HG02938 (cell line): ENCODE data around the gene ZP4.

Experiments
- ATAC-seq: cut with Tn5 transposase; IDR thresholded peaks from one replicate; pipeline ENCODE4 v1.9.1; 2021; ENCODE audit warnings: mild to moderate bottlenecking, moderate library complexity; ENCODE audit not compliant: unreplicated experiment

ZP4 gene, protein sequence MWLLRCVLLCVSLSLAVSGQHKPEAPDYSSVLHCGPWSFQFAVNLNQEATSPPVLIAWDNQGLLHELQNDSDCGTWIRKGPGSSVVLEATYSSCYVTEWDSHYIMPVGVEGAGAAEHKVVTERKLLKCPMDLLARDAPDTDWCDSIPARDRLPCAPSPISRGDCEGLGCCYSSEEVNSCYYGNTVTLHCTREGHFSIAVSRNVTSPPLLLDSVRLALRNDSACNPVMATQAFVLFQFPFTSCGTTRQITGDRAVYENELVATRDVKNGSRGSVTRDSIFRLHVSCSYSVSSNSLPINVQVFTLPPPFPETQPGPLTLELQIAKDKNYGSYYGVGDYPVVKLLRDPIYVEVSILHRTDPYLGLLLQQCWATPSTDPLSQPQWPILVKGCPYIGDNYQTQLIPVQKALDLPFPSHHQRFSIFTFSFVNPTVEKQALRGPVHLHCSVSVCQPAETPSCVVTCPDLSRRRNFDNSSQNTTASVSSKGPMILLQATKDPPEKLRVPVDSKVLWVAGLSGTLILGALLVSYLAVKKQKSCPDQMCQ

DNA sequence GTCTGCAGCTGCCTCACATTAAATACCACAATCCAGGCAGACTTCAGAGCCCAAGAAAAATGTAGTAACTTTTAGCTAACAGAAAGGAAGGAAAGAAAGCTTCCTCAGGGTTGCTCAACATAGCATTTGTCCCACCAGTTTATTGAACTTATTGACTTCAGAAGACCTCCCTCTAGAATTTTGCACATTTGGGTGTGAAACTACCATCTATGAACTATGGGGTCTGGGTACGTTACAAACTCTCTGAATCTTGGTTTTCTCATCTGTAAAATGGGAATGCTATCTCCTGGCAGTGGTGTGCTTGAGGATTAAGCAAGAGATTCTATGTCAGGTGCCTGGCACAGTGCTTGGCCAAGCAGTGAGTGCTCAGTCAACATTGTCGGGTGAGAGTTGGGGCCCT lies at the start of gene ZP4:
Gene ZP4 (minus strand): TSS at position 101 of the 400 bp plus-strand sequence. CDS start 287 bp downstream, outside the sequence.
- ATAC-seq, result no peak

GRCh38 chr1:237938553-237938952 lies 47.8 kb upstream of the ZP4 start:
- no peak for ATAC-seq

DNA sequence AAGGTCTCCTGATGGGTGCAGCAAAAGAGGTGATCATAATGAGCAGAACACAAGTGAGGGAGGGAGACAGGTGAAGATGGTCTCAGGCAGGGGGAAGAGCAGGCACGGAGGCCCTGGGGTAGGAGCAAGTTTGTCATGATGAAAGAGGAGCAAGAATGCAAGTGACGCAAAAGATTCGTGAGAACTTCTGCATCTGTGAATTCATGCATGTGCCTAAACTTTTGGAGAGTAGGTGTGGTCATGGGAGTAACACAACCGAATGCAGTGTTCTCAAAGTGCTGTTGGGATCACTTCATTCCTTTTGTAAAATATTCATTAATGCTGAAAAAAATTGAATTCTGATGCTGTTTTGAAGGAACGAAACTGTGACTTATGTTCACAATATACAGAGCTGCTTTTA lies 47.3 kb upstream of the ZP4 start:
- ATAC-seq, result no peak

- no peak for ATAC-seq
Measured at GRCh38 chr1:237932816-237933215, 42.1 kb upstream of the ZP4 start.

- ATAC-seq, result no peak
Measured at GRCh38 chr1:237931581-237931980, 40.9 kb upstream of the ZP4 start.

- ATAC-seq, result no peak
Measured at GRCh38 chr1:237927198-237927597, 36.5 kb upstream of the ZP4 start.

- no peak for ATAC-seq
Measured at GRCh38 chr1:237921306-237921705, 30.6 kb upstream of the ZP4 start.

GRCh38 chr1:237913345-237913744 lies 22.6 kb upstream of the ZP4 start:
- ATAC-seq, result no peak

DNA sequence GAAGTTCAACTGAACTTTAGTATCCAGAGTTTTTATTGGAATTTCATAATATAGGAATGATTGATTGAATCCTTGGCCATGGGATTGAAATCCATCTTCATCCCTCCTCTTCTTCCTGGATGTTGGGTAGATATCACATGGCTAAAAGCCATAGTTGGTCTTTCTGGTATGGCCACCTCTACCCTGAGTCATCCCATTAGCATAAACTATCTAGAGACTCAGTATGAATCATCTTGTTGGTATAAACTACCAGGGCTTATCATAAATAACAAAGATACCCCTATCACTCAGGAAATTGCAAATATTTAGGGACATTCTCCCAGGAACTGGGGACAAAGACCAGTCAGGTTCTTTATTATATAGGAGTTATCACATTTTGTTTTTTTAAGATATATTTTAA lies 21.2 kb upstream of the ZP4 start:
- no peak for ATAC-seq

DNA sequence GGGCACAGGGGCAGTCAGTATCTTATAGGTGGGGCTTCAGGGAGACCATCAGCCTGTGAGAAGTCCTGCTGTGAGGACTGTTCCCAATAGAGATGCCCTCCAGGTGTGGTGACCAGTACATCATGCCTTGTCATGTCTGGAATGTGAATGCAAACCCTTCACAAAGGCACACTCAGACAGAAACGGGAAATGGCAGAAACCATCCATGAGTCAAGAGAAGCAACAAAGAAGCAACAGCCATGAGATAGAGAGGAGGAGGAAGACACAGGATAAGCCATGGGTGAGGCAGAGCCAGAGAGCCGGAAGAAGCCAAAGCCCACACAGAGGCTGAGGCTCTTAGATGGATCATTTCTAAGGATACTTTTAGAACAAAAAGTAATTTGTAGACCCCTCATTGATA lies 20.1 kb upstream of the ZP4 start:
- ATAC-seq, result no peak

DNA sequence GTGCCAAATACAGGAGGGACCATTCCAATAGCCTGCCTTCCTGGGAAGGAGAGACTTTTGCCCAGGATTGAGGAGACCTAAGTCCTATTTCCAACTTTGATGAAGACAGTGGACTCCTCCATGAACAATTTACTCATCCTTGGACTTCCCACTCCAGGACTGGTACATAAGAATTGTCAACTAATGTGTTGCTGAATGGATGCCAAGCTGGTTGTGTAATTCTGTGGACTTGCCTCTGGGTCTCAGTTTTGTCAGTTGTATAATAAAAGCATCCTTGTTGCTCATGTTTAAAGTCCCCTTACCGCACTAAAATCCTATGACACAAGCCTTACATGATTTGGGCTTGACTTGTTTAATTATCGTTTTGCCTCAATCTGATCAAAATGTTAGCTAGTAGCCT lies 13.2 kb upstream of the ZP4 start:
- ATAC-seq, result no peak

GRCh38 chr1:237902960-237903743 lies 12.4 kb upstream of the ZP4 start:
- ATAC-seq, result no peak

DNA sequence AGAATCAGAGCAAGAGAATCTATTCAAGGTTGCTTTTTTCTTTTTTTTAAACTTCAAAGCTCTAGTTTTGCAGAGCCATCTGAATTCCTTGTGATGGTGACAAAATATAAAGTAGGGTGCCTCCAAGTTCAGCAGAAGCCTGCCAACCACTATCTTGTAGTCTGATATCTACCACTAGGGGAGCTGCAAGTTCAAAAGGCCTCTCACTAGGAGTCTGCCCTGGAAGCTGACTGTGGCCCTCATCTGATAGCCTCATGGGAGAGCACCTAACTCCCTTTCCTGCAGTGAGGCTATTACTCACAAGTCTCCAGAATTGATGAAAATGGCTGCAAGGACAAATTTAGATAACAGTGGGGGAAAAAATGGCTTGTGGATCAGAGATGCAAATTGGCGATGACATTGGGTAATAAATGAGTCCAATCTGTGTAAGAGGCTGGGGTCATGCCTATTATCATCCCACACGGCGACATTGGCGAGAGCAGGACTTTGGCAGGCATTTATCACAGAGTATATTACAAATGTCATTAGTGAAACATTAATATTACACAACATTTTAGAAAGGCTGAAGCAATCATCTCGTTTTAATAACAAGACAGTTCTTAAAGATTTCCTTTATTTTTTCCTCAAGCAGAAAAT lies 10.7 kb upstream of the ZP4 start:
- no peak for ATAC-seq

DNA sequence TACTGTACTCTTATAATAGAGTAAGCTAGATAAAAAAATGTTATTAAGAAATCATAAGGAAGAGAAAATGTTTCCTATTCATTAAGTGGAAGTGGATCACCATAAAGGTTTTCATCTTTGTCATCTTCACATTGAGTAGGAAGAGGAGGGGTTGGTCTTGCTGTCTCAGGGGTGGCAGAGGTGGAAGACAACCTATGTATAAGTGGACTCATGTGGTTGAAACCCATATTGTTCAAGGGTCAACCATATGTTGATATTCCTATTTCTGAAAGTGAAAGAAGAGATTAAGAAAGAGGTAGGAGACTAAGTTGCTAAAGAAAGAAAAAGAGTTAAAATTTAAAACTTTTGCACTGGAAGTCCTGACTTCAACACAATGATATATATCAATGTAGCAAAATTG lies 4.9 kb upstream of the ZP4 start:
- no peak for ATAC-seq

DNA sequence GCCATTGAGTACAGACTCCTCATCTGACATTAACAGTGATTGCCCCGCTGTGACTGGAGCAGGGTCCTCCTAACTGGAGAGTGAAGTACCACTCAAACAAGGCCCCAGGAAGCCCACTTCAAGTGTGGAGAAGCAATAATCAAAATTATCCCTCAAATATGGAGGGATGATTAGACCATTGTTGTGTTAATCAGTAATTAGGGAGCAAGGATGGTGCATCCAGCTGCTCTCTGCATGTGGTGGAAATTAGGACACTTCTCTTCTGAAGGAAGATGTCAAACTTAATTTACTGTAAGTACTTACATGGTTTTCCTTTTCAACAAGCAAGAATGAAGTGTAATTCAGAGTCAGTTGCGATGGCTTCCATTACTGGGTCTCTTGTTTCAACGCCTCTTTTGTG lies 3.4 kb upstream of the ZP4 start:
- ATAC-seq, result no peak

DNA sequence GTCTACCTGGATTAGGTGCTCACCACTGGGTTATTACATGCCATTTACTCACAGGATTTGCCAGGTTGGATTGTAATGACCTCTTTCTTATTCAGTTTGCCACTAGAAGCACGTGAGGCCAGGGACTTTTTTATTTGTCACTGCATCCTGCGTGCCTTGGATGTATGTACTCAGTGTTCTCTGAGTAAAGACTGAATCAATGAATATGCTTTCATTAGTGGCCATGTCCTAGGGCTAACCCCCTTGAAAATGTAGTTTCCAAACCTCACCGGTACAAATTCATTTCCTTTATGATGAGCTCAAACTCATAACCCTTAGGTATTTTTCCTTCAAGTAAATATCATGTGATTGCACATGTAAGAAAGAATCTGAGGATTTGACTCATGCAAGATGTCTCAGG lies 1.3 kb upstream of the ZP4 start:
- ATAC-seq, result no peak

GRCh38 chr1:237891266-237891665 lies 544 bp upstream of the ZP4 start:
- no peak for ATAC-seq

GRCh38 chr1:237890416-237890815 lies 306 bp downstream of the ZP4 start:
- no peak for ATAC-seq

- ATAC-seq, result no peak
Measured at GRCh38 chr1:237888143-237888542, 2.6 kb downstream of the ZP4 start.

- ATAC-seq, result no peak
Measured at GRCh38 chr1:237887542-237887941, 3.2 kb downstream of the ZP4 start.

GRCh38 chr1:237884237-237884636 lies 6.5 kb downstream of the ZP4 start:
- no peak for ATAC-seq

DNA sequence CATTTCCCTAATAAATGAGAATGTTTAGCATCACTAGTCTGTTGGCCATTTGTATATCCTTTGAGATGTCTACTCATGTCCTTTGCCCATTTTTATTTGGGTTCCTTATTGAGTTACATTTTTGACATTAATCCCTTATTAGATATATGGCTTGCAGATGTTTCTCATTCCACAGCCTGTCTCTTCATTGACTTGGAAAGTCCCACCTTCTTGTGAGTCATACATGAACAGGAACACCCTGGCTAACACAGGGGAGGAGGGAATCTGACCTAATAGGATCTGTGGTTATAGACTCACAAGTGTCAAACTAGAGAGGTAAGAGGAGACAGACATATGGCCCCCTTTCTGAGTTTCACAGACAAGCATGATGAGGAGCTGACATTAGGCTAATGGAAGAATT lies 11.5 kb downstream of the ZP4 start:
- ATAC-seq, result no peak
